GM13976 (cell line): ENCODE results near the gene BTBD7.
"Not testable (repeated sequence)": the region's sequence is repeated elsewhere in the genome, so short reads cannot be mapped to it uniquely, and the experiment has no call there.

Experiments used
- DNase-seq: peaks from one replicate; pipeline ENCODE4 v3.0.0; 2012; ENCODE audit warnings: low spot score
- CTCF ChIP-seq: IDR thresholded peaks from 2 replicates; pipeline ENCODE4 v1.5.1; 2012; ENCODE audit warnings: borderline replicate concordance, mild to moderate bottlenecking; ENCODE audit not compliant: insufficient read depth; ENCODE audit errors: extremely low read depth, missing control alignments, control extremely low read depth
- in situ Hi-C: fragments of 300-500 bp; cut with MboI; formaldehyde crosslinking; loops from one replicate; pipeline ENCODE4 v1.12.0; 2022; ENCODE audit warnings: low sequenced_read_pairs, mixed read lengths, inconsistent platforms; ENCODE audit not compliant: unreplicated experiment

Gene BTBD7

GRCh38 chr14:93368996-93369712 is 36.3 kb upstream of the BTBD7 start:
- TF ChIP-seq CTCF = no peak
- in situ Hi-C loops = no loop called here
- no peak for DNase-seq

GRCh38 chr14:93354873-93355272 is 22.0 kb upstream of the BTBD7 start:
- DNase-seq, in situ Hi-C loops: not testable (repeated sequence)

GRCh38 chr14:93348292-93348691 is 15.5 kb upstream of the BTBD7 start:
- DNase-seq = no peak
- TF ChIP-seq CTCF = no peak
- in situ Hi-C loops = no loop called here

GRCh38 chr14:93347850-93348249 is 15.0 kb upstream of the BTBD7 start:
- in situ Hi-C loops = no loop called here
- no peak for DNase-seq
- no peak for TF ChIP-seq CTCF

GRCh38 chr14:93346926-93347721 is 14.3 kb upstream of the BTBD7 start, which contains the start of gene COX8C:
Gene COX8C (plus strand): TSS chr14:93347182. CDS start chr14:93347269, 87 bp downstream.
- no peak for TF ChIP-seq CTCF
- no peak for DNase-seq
- in situ Hi-C loops = no loop called here

- TF ChIP-seq CTCF = no peak
- in situ Hi-C loops = no loop called here
- no peak for DNase-seq
These were observed 11.0 kb upstream of the BTBD7 start for GRCh38 chr14:93343797-93344196.

GRCh38 chr14:93343266-93343665 is 10.4 kb upstream of the BTBD7 start:
- no peak for TF ChIP-seq CTCF
- no peak for DNase-seq
- in situ Hi-C loops = no loop called here
